Naive thymus-derived CD4-positive, alpha-beta T cell (primary cell): Measurements from ENCODE around the gene DNAJA2. TPM values are rescaled to one million over a fixed set of nuclear protein-coding genes. Genes with fewer than 3 reads are reported as not detected.

Experiments
- ATAC-seq: fragments of 150-1000 bp; cut with Tn5 transposase; 2 replicates; pipeline ENCODE4 v1.10.0; 2021; ENCODE audit warnings: mild to moderate bottlenecking, moderate library complexity
- CTCF ChIA-PET: fragments of 350-600 bp; sonication (Branson Sonifier 250); formaldehyde crosslinking; loops from one replicate; lab custom pipeline; 2021; ENCODE audit warnings: antibody characterized with exemption; lab: Charles Lee
- POLR2A ChIA-PET: fragments of 350-600 bp; sonication (Branson Sonifier 250); formaldehyde crosslinking; loops from one replicate; lab custom pipeline; 2021; ENCODE audit warnings: antibody characterized with exemption, inconsistent platforms; lab: Charles Lee
- DNase-seq, 9 donors: peaks; one replicate each; pipeline versions ENCODE4 v3.0.0 to v3.0.0-alpha.2; 2020 to 2022; ENCODE audit warnings: mixed read lengths in 1 of 9
- H3K27ac ChIP-seq: one replicate; pipeline ENCODE4 v1.7.0; 2013; ENCODE audit warnings: mild to moderate bottlenecking, low read depth, low read length, moderate library complexity
- H3K27me3 ChIP-seq, 2 donors: one replicate each; pipeline ENCODE4 v1.7.0; 2013; ENCODE audit warnings: low read length in 2 of 2, mild to moderate bottlenecking in 2 of 2, moderate library complexity in 2 of 2; ENCODE audit not compliant: control insufficient read depth in 2 of 2, insufficient read depth in 2 of 2
- H3K36me3 ChIP-seq, 3 experiments: 1 replicate in 2 of 3; 2 replicates in 1 of 3; pipeline ENCODE4 v1.7.0; 2013; ENCODE audit warnings: low read length in 3 of 3, mild to moderate bottlenecking in 3 of 3, moderate library complexity in 1 of 3; ENCODE audit not compliant: insufficient read depth in 3 of 3, control insufficient read depth in 2 of 3
- H3K4me1 ChIP-seq, 2 donors: one replicate each; pipeline ENCODE4 v1.7.0; 2013; ENCODE audit warnings: low read length in 2 of 2, mild to moderate bottlenecking in 2 of 2, moderate library complexity in 1 of 2; ENCODE audit not compliant: control insufficient read depth in 2 of 2, insufficient read depth in 2 of 2
- H3K4me3 ChIP-seq: 2 replicates; pipeline ENCODE4 v1.7.0; 2013; ENCODE audit warnings: mild to moderate bottlenecking, low read length
- H3K9me3 ChIP-seq, 3 experiments: 1 replicate in 2 of 3; 2 replicates in 1 of 3; pipeline ENCODE4 v1.7.0; 2013; ENCODE audit warnings: low read length in 3 of 3; ENCODE audit not compliant: control insufficient read depth in 2 of 3
- H3K27ac Mint-ChIP-seq, 9 donors: one replicate each; pipeline ENCODE4 v1.8.0; 2020 to 2022; ENCODE audit warnings: mixed read lengths in 9 of 9, mild to moderate bottlenecking in 8 of 9, moderate library complexity in 5 of 9, inconsistent platforms in 2 of 9
- H3K27me3 Mint-ChIP-seq, 5 donors: one replicate each; pipeline ENCODE4 v1.8.0; 2021 to 2022; ENCODE audit warnings: mixed read lengths in 5 of 5, mild to moderate bottlenecking in 1 of 5
- H3K36me3 Mint-ChIP-seq, 5 donors: one replicate each; pipeline ENCODE4 v1.8.0; 2020 to 2022; ENCODE audit warnings: mixed read lengths in 5 of 5, mild to moderate bottlenecking in 3 of 5, inconsistent platforms in 1 of 5
- H3K4me1 Mint-ChIP-seq, 7 donors: one replicate each; pipeline ENCODE4 v1.8.0; 2020 to 2022; ENCODE audit warnings: mixed read lengths in 7 of 7, mild to moderate bottlenecking in 3 of 7, inconsistent platforms in 1 of 7
- H3K4me3 Mint-ChIP-seq, 10 donors: one replicate each; pipeline ENCODE4 v1.8.0; 2020 to 2022; ENCODE audit warnings: mild to moderate bottlenecking in 10 of 10, mixed read lengths in 10 of 10, moderate library complexity in 6 of 10, inconsistent platforms in 2 of 10
- H3K9me3 Mint-ChIP-seq, 11 donors: one replicate each; pipeline ENCODE4 v1.8.0; 2020 to 2022; ENCODE audit warnings: mixed read lengths in 11 of 11, mild to moderate bottlenecking in 4 of 11, inconsistent platforms in 1 of 11, moderate library complexity in 1 of 11
- intact Hi-C, 2 donors: fragments of 100-400 bp; cut with micrococcal nuclease; formaldehyde crosslinking; loops; one replicate each; pipeline ENCODE4 v1.15.1; 2023
- polyA plus RNA-seq, 2 donors: library from polyadenylated mRNA; unstranded; fragments of 300-500 nt; fragmentation: Illumina TruSeq; gene quantifications; one replicate each; pipeline ENCODE4 v1.2.3, GENCODE V29; 2021
- total RNA-seq, 6 experiments: library from RNA in 5 of 6; stranded (reverse) in 5 of 6; gene quantifications; 1 replicate in 5 of 6; 2 replicates in 1 of 6; pipeline ENCODE4 v1.2.3 and lab custom pipeline; 2021 to 2026

DNAJA2 gene
- total and polyA plus RNA-seq, 7 experiments from 2014 or later: 59.4 to 98.2 (median 66.1) TPM

- POLR2A ChIA-PET: interaction anchor here (0.6 to 3.5 kb wide), 13 partner anchors 10 to 1394 kb away, joined by 3 to 26 read pairs (median 5); partner anchors contain the start of genes C16orf87, ITFG1, ORC6 and PHKB
- H3K27ac ChIP-seq: peak overlapping the region; percentile 93
- H3K36me3 ChIP-seq: peaks cover 16 to 25% (median 20%) of the 10 kb centered on the region in 3 experiments
- Mint-ChIP-seq H3K4me1 (peaks cover 35 to 77% (median 59%) of the 10 kb centered on the region in 7 donors), H3K9me3 (no peaks in the 10 kb centered on the region), H3K27me3 (no peaks in the 10 kb centered on the region), H3K4me3 (peak overlapping the region; percentile 88 to 98 (median 94)), H3K27ac (peak overlapping the region; percentile 87 to 99 (median 97)), H3K36me3 (peaks cover 0 to 24% (median 17%) of the 10 kb centered on the region in 5 donors)
- peak; percentile 12 for ATAC-seq
- no peaks in the 10 kb centered on the region for H3K9me3 ChIP-seq
- H3K4me3 ChIP-seq: peak overlapping the region; percentile 81
- intact Hi-C loops: loop anchor here (1.0 to 10.0 kb wide), 20 partner anchors 11 to 1638 kb away; partner anchors contain the start of genes C16orf87 (in 2 of the 2), ITFG1 (in 2 of the 2), LONP2 (in 2 of the 2) and NETO2 (in 2 of the 2)
- CTCF ChIA-PET: interaction anchor here (0.8 to 1.2 kb wide), 2 partner anchors 43 to 118 kb away, joined by 3 read pairs; no protein-coding TSS in a partner anchor
- no peaks in the 10 kb centered on the region for H3K27me3 ChIP-seq
- DNase-seq: peak; percentile 17 to 69 (median 44)
- H3K4me1 ChIP-seq: peaks cover 26 to 33% of the 10 kb centered on the region in 2 donors
Measured at GRCh38 chr16:46972429-46973206, 856 bp downstream of the DNAJA2 start.

GRCh38 chr16:46971271-46971670 lies 2.2 kb downstream of the DNAJA2 start:
- no peak overlapping the region for H3K4me3 ChIP-seq
- no peaks in the 10 kb centered on the region for H3K27me3 ChIP-seq
- no peak for ATAC-seq
- peak overlapping the region; percentile 93 for H3K27ac ChIP-seq
- peaks cover 5 to 31% (median 26%) of the 10 kb centered on the region in 5 donors for H3K36me3 Mint-ChIP-seq
- CTCF ChIA-PET: no interaction called here
- peak overlapping the region in 8 of 9 donors; percentile 23 to 99 (median 59) for H3K27ac Mint-ChIP-seq
- H3K9me3 ChIP-seq: no peaks in the 10 kb centered on the region
- peaks cover 32 to 78% (median 59%) of the 10 kb centered on the region in 7 donors for H3K4me1 Mint-ChIP-seq
- H3K27me3 Mint-ChIP-seq: no peaks in the 10 kb centered on the region
- H3K9me3 Mint-ChIP-seq: no peaks in the 10 kb centered on the region
- POLR2A ChIA-PET: no interaction called here
- H3K4me1 ChIP-seq: peaks cover 26 to 33% of the 10 kb centered on the region in 2 donors
- no peak for DNase-seq
- H3K4me3 Mint-ChIP-seq: peak overlapping the region; percentile 44 to 97 (median 67)
- intact Hi-C loops: loop anchor here (5.0 to 10.0 kb wide), 3 partner anchors 171 to 1396 kb away; partner anchors contain the start of gene NETO2 (in 2 of the 2)
- peaks cover 23 to 38% (median 27%) of the 10 kb centered on the region in 3 experiments for H3K36me3 ChIP-seq

- Mint-ChIP-seq H3K27me3 (no peaks in the 10 kb centered on the region), H3K4me1 (peaks cover 31 to 74% (median 55%) of the 10 kb centered on the region in 7 donors), H3K36me3 (peaks cover 5 to 33% (median 26%) of the 10 kb centered on the region in 5 donors), H3K9me3 (no peaks in the 10 kb centered on the region), H3K27ac (peak overlapping the region in 3 of 9 donors; percentile 17 to 80 (median 62)), H3K4me3 (peak overlapping the region in 4 of 10 donors; percentile 16 to 97 (median 30))
- Histone ChIP-seq H3K36me3 (peaks cover 28 to 49% (median 31%) of the 10 kb centered on the region in 3 experiments), H3K27ac (no peak overlapping the region), H3K27me3 (no peaks in the 10 kb centered on the region), H3K4me3 (no peak overlapping the region), H3K4me1 (peaks cover 26 to 33% of the 10 kb centered on the region in 2 donors), H3K9me3 (no peaks in the 10 kb centered on the region)
- DNase-seq (no peak), ATAC-seq (no peak)
- ChIA-PET POLR2A (interaction anchor here (0.6 kb wide), 1 partner anchor 15 kb away, joined by 4 read pairs; no protein-coding TSS in a partner anchor), CTCF (no interaction called here)
- intact Hi-C loops: loop anchor here (5.0 to 10.0 kb wide), 3 partner anchors 172 to 1397 kb away; partner anchors contain the start of gene NETO2 (in 2 of the 2)
Measured at GRCh38 chr16:46970089-46970488, 3.4 kb downstream of the DNAJA2 start.

- no peak for DNase-seq
- H3K4me3 ChIP-seq: no peak overlapping the region
- peaks cover 26 to 70% (median 55%) of the 10 kb centered on the region in 7 donors for H3K4me1 Mint-ChIP-seq
- no peaks in the 10 kb centered on the region for H3K9me3 ChIP-seq
- H3K36me3 ChIP-seq: peaks cover 34 to 63% (median 45%) of the 10 kb centered on the region in 3 experiments
- no peak overlapping the region for H3K4me3 Mint-ChIP-seq
- CTCF ChIA-PET: no interaction called here
- H3K27me3 Mint-ChIP-seq: no peaks in the 10 kb centered on the region
- POLR2A ChIA-PET: no interaction called here
- H3K27ac Mint-ChIP-seq: peak overlapping the region in 2 of 9 donors; percentile 8 to 47
- no peaks in the 10 kb centered on the region for H3K27me3 ChIP-seq
- H3K36me3 Mint-ChIP-seq: peaks cover 10 to 45% (median 26%) of the 10 kb centered on the region in 5 donors
- H3K4me1 ChIP-seq: peaks cover 18 to 24% of the 10 kb centered on the region in 2 donors
- no peaks in the 10 kb centered on the region for H3K9me3 Mint-ChIP-seq
- intact Hi-C loops: no loop called here
- no peak for ATAC-seq
- no peak overlapping the region for H3K27ac ChIP-seq
Measured at GRCh38 chr16:46968063-46968435, 5.4 kb downstream of the DNAJA2 start.

GRCh38 chr16:46962629-46963028 lies 10.8 kb downstream of the DNAJA2 start:
- DNase-seq (no peak), ATAC-seq (no peak)
- Histone ChIP-seq H3K27ac (no peak overlapping the region), H3K9me3 (no peaks in the 10 kb centered on the region), H3K4me1 (peaks cover 0 to 15% of the 10 kb centered on the region in 2 donors), H3K27me3 (no peaks in the 10 kb centered on the region), H3K4me3 (no peak overlapping the region), H3K36me3 (peaks cover 36 to 89% (median 52%) of the 10 kb centered on the region in 3 experiments)
- Mint-ChIP-seq H3K4me3 (peak overlapping the region in 3 of 10 donors; percentile 6 to 27 (median 20)), H3K4me1 (peaks cover 19 to 54% (median 42%) of the 10 kb centered on the region in 7 donors), H3K9me3 (no peaks in the 10 kb centered on the region), H3K36me3 (peaks cover 26 to 50% (median 36%) of the 10 kb centered on the region in 5 donors), H3K27ac (peak overlapping the region in 7 of 9 donors; percentile 48 to 75 (median 72)), H3K27me3 (no peaks in the 10 kb centered on the region)
- ChIA-PET CTCF (no interaction called here), POLR2A (interaction anchor here (2.7 kb wide), 1 partner anchor 11 kb away, joined by 22 read pairs; the partner anchor contains the start of gene DNAJA2)
- intact Hi-C loops: no loop called here
